HG03575 (cell line): ENCODE data around the gene SMYD4.
"Not testable (repeated sequence)": the region's sequence is repeated elsewhere in the genome, so short reads cannot be mapped to it uniquely, and the experiment has no call there.

ENCODE experiments used
- ATAC-seq: cut with Tn5 transposase; IDR thresholded peaks from one replicate; pipeline ENCODE4 v1.9.1; 2021; ENCODE audit not compliant: unreplicated experiment, insufficient number of reproducible peaks, low FRiP score; ENCODE audit errors: extremely low read depth

Gene SMYD4

GRCh38 chr17:1762901-1763898, 66.5 kb downstream of the SMYD4 start:
- ATAC-seq = no peak

GRCh38 chr17:1762233-1762900, 67.3 kb downstream of the SMYD4 start:
- ATAC-seq = no peak

- ATAC-seq = no peak
Observed at GRCh38 chr17:1759529-1759928, 70.2 kb downstream of the SMYD4 start.

- no peak for ATAC-seq
Observed at GRCh38 chr17:1758807-1759206, 70.9 kb downstream of the SMYD4 start.

- no peak for ATAC-seq
Observed at GRCh38 chr17:1755827-1756262, 73.9 kb downstream of the SMYD4 start.

- no peak for ATAC-seq
Observed at GRCh38 chr17:1755252-1755826, 74.4 kb downstream of the SMYD4 start.

GRCh38 chr17:1754430-1755112, 75.1 kb downstream of the SMYD4 start:
- no peak for ATAC-seq

- no peak for ATAC-seq
Observed at GRCh38 chr17:1753767-1754429, 75.8 kb downstream of the SMYD4 start.

GRCh38 chr17:1752425-1753262, 77.1 kb downstream of the SMYD4 start:
- ATAC-seq = no peak

- ATAC-seq = no peak
Observed at GRCh38 chr17:1750628-1751027, 79.1 kb downstream of the SMYD4 start.

GRCh38 chr17:1746975-1747543, 82.6 kb downstream of the SMYD4 start:
- ATAC-seq = no peak

- ATAC-seq = no peak
Observed at GRCh38 chr17:1745513-1746020, 84.1 kb downstream of the SMYD4 start.

GRCh38 chr17:1744551-1745512, 84.9 kb downstream of the SMYD4 start:
- no peak for ATAC-seq

- no peak for ATAC-seq
Observed at GRCh38 chr17:1743088-1743439, 86.6 kb downstream of the SMYD4 start.

- ATAC-seq = no peak
Observed at GRCh38 chr17:1742371-1743087, 87.2 kb downstream of the SMYD4 start, which contains the start of gene SERPINF2. TSS of gene SERPINF2 (plus strand) at chr17:1742871. CDS start at chr17:1744996, 2,125 bp downstream.

- ATAC-seq = not testable (repeated sequence)
Observed at GRCh38 chr17:1741899-1742298, 87.8 kb downstream of the SMYD4 start.
